Ovary (tissue), 9 donors: ENCODE data around the gene AMOTL1. TPM values are rescaled to one million over a fixed set of nuclear protein-coding genes. Genes with fewer than 3 reads are reported as not detected.
A peak's percentile ranks its signal among the peaks of the same experiment; 100 is the strongest.

Source experiments
- DNase-seq, 5 donors: peaks; one replicate each; pipeline ENCODE4 v3.0.0-alpha.2; 2019 to 2020
- H3K27ac ChIP-seq, 2 donors: fragments of 200-600 bp; one replicate each; pipeline versions ENCODE4 v1.5.1 to v1.8.0; 2019 to 2022
- H3K27me3 ChIP-seq: fragments of 200-600 bp; one replicate; pipeline ENCODE4 v1.8.0; 2022
- H3K36me3 ChIP-seq: fragments of 200-600 bp; sonication (generic); one replicate; pipeline ENCODE4 v1.5.1; 2019
- H3K4me1 ChIP-seq: one replicate; pipeline ENCODE4 v1.8.1; 2013; ENCODE audit warnings: mild to moderate bottlenecking, moderate library complexity; ENCODE audit not compliant: insufficient read depth
- H3K4me3 ChIP-seq: fragments of 200-600 bp; sonication (generic); one replicate; pipeline ENCODE4 v1.5.1; 2017
- H3K9me3 ChIP-seq, 2 donors: fragments of 200-600 bp in 1 of 2; sonication (generic) in 1 of 2; one replicate each; pipeline versions ENCODE4 v1.5.1 to v1.8.1; 2013 to 2019; ENCODE audit warnings: mild to moderate bottlenecking in 1 of 2, moderate library complexity in 1 of 2
- EP300 ChIP-seq: sonication (generic); formaldehyde crosslinking; IDR thresholded peaks from one replicate; pipeline ENCODE4 v1.6.1; 2017; ENCODE audit warnings: antibody characterized with exemption
- POLR2A ChIP-seq: fragments of 450-650 bp; IDR thresholded peaks from one replicate; pipeline ENCODE4 v1.6.1; 2017; ENCODE audit warnings: antibody characterized with exemption, mild to moderate bottlenecking, moderate library complexity
- WGBS, 3 donors: extraction: QIAGEN DNeasy Blood & Tissue Kit in 1 of 3; methylation state at CpG; one replicate each; pipeline versions ENCODE4 v1.1.5 to v1.1.7; 2013 to 2017; 5-methylcytosine and 5-hydroxymethylcytosine counted together
- intact Hi-C, 4 donors: fragments of 100-400 bp; cut with DNase I; formaldehyde crosslinking; loops; one replicate each; pipeline versions ENCODE4 v1.11.0 to v1.15.1; 2022 to 2023
- polyA plus RNA-seq, 2 donors: library from polyadenylated mRNA; stranded (reverse); fragments of 200-250 nt in 1 of 2; fragments of 350-450 nt in 1 of 2; fragmentation: Illumina TruSeq in 1 of 2; extraction: RNeasy Lipid Tissue Mini Kit (QIAGEN cat#74804) in 1 of 2; gene quantifications; one replicate each; pipeline ENCODE4 v1.2.3, GENCODE V29; 2013 to 2014
- total RNA-seq, 7 donors: library from RNA; depleted of rRNA in 2 of 7; stranded (reverse); fragments of >200 nt in 2 of 7; fragmentation: NEBNext Ultra II Directional in 3 of 7; extraction: Animal tissue kit (Norgen Biotek cat#: 25700) in 3 of 7; gene quantifications; one replicate each; pipeline versions ENCODE4 v1.1.0 to v1.2.4, GENCODE V29; 2016 to 2023
- TF ChIP-seq, protein P1 (sequence below), 3 donors: fragments of 450-650 bp in 2 of 3; fragments of 200-600 bp in 1 of 3; IDR thresholded peaks; one replicate each; pipeline versions ENCODE4 v1.5.1 to v1.8.0; 2016 to 2022; ENCODE audit warnings: antibody characterized with exemption in 3 of 3, mild to moderate bottlenecking in 1 of 3
- donor health status: DM: no; HTN: no; CAD: no; lungs with moderate emphysema.
- donor health status: DM: no; HTN: no; CAD: no.
- donor health status: Bipolar disorder and iron deficiency.
- donor health status: DM: yes; HTN: yes; CAD: no.
- donor health status: DM: no; HTN: no; CAD: no.
- donor health status: DM: yes; HTN: yes; CAD: no.

AMOTL1 gene
- total and polyA plus RNA-seq, 9 donors, result 5.4 to 24.8 (median 13.6) TPM

DNA sequence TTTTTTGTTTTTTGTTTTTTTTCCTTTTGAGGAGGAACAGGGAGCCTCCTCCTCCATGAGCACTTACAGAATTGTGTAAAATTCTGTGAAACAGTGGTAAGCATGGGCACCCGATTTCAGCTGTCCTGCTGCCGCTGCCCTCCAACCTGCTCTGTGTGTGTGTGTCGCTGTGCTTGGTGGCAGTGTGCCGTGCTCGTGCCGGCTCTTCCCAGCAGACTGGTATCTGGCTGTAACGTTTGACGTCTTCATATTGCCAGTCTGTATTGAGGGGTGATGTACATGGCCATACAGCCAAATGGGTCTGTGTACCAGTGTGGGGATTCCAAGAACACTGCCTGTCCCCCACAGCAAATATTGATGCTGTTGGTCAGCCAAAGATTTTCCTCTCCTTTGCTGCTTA is 108.1 kb downstream of the AMOTL1 start:
- intact Hi-C loops, result loop anchor here in 1 of 4 donors (5.0 kb wide), 1 partner anchor 1371 kb away; no protein-coding TSS in a partner anchor
- H3K27ac ChIP-seq, result peak overlapping the region in 1 of 2 donors; percentile 33
- H3K4me3 ChIP-seq, result no peak overlapping the region
- H3K36me3 ChIP-seq, result no peaks in the 10 kb centered on the region
- 77 to 82% (median 79%) methylated on average over 8 of the region's 8 CpGs for WGBS, 3 donors
- TF ChIP-seq EP300 (no peak), POLR2A (no peak)
- TF ChIP-seq, protein P1, sequence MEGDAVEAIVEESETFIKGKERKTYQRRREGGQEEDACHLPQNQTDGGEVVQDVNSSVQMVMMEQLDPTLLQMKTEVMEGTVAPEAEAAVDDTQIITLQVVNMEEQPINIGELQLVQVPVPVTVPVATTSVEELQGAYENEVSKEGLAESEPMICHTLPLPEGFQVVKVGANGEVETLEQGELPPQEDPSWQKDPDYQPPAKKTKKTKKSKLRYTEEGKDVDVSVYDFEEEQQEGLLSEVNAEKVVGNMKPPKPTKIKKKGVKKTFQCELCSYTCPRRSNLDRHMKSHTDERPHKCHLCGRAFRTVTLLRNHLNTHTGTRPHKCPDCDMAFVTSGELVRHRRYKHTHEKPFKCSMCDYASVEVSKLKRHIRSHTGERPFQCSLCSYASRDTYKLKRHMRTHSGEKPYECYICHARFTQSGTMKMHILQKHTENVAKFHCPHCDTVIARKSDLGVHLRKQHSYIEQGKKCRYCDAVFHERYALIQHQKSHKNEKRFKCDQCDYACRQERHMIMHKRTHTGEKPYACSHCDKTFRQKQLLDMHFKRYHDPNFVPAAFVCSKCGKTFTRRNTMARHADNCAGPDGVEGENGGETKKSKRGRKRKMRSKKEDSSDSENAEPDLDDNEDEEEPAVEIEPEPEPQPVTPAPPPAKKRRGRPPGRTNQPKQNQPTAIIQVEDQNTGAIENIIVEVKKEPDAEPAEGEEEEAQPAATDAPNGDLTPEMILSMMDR (IDR thresholded peaks at IDR 0.05), result no peak
- H3K4me1 ChIP-seq, result peaks cover 5% of the 10 kb centered on the region
- no peaks in the 10 kb centered on the region for H3K27me3 ChIP-seq
- DNase-seq, result no peak
- H3K9me3 ChIP-seq, result no peaks in the 10 kb centered on the region

DNA sequence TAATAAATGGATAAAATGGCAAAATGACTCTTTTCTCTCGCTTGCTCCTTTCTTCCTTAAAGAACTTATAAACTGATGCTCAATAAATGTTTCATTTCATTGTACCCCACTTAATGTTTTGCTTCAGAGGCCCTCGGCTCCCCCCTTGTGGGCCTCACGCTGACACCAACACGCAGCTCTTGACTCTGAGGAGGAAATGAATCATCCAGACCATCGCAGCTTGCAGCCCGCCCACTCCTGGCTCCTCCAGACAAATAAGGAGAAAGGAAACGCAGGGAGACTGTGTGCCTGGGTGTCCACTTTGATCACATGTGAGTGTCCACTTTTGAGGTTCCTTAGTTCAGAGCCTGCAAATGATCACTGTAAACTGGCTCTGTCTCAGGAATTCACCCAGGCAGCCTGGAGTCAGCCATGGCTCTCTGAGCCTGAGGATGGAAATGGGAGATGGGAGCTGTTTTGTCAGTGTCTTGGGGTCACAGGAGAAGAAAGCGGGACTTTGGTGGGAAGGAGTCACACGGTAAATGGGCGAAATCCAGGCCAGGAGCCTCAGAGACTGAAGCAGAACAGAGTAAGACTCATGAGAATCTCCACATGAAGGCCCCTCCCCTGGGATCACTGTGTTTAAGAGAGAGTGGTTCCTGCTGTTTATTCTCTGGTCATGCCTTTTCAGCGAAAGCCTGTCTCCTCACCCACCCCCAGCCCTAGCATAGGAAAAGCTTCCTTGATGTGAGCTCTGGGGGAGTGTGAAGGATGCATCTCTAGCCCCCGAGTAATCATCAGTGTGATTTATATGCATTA is 108.7 kb downstream of the AMOTL1 start:
- Histone ChIP-seq H3K4me1 (peaks cover 5% of the 10 kb centered on the region), H3K36me3 (no peaks in the 10 kb centered on the region), H3K9me3 (no peaks in the 10 kb centered on the region), H3K27me3 (no peaks in the 10 kb centered on the region), H3K4me3 (no peak overlapping the region), H3K27ac (peak overlapping the region in 1 of 2 donors; percentile 57)
- DNase-seq, result peak; percentile 79 to 87 (median 83)
- intact Hi-C loops, result loop anchor here in 1 of 4 donors (5.0 kb wide), 1 partner anchor 1370 kb away; no protein-coding TSS in a partner anchor
- TF ChIP-seq EP300 (no peak), POLR2A (no peak)
- WGBS, 3 donors, result 19 to 20% (median 19%) methylated on average over 12 of the region's 12 CpGs

DNA sequence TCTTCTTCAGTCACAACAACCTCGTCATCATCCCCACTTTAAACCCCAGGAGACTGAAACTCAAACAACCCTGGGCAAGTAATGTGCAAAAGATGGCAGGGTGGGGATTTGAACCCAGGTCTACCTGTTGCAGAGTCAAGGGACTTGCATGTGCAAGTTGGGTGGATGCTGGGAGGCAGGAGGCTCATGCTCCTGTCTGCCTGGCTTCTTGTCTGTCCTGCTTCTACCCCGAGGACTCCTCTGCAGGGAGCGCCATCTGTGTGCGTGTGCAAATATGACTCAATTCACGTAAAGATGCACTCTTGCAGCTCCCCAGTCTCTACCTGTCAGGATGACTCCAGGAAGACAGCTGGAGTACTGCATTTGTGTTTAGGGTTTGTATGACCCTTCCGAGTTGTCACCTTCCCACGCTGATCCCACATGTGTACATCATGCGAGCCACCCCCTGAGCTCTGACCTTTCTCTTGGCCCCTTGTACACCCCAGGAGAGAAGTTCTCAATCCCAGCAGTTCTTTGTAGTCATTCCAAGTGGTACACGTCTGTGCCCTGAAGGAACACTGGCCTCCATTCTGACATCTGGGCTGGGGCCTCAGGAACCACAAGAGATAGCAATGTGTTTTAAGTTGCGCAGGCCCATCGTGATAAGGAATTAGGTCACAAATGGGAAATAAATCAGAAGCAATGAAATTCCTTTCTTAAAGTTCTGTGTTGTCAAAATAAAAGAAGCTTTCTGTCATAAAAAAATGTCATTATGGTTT is 109.5 kb downstream of the AMOTL1 start:
- intact Hi-C loops, result loop anchor here in 1 of 4 donors (5.0 kb wide), 1 partner anchor 1370 kb away; no protein-coding TSS in a partner anchor
- DNase-seq, result no peak
- TF ChIP-seq, protein P1 (IDR thresholded peaks at IDR 0.05), result no peak
- TF ChIP-seq EP300 (no peak), POLR2A (no peak)

DNA sequence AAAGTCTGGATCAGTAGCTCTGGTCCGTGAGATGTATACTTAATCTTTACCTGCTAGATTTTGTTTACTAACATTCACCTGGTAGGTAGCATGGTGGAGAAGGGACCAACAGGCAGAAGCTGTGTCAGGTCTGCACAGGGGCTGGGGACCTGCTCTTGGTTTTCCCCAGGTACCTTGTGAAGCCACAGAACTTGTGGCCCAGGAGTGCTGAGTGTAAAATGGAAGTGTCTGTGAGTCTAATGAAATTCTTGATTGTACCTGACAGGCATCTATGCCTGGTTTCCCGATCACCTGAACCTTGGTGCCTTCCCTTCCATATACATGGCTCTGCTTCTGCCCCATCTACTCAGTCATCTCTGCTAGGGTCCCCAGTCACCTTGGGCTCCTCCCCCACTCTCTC is 110.8 kb downstream of the AMOTL1 start:
- Histone ChIP-seq H3K27me3 (no peaks in the 10 kb centered on the region), H3K36me3 (no peaks in the 10 kb centered on the region), H3K27ac (no peak overlapping the region), H3K9me3 (no peaks in the 10 kb centered on the region), H3K4me3 (no peak overlapping the region), H3K4me1 (peaks cover 5% of the 10 kb centered on the region)
- intact Hi-C loops, result loop anchor here in 1 of 4 donors (5.0 kb wide), 1 partner anchor 1368 kb away; no protein-coding TSS in a partner anchor
- TF ChIP-seq, protein P1 (IDR thresholded peaks at IDR 0.05), result no peak
- no peak for TF ChIP-seq POLR2A
- TF ChIP-seq EP300, result no peak
- 93 to 97% (median 97%) methylated on average over 2 of the region's 2 CpGs for WGBS, 3 donors
- DNase-seq, result no peak

More for the DNA sequence above, 109.5 kb downstream of the AMOTL1 start:
- H3K36me3 ChIP-seq, result no peaks in the 10 kb centered on the region
- H3K27me3 ChIP-seq, result no peaks in the 10 kb centered on the region
- H3K27ac ChIP-seq, result peak overlapping the region in 1 of 2 donors; percentile 57
- no peak overlapping the region for H3K4me3 ChIP-seq
- WGBS, 3 donors, result 80 to 84% (median 82%) methylated on average over 11 of the region's 11 CpGs
- peaks cover 5% of the 10 kb centered on the region for H3K4me1 ChIP-seq
- H3K9me3 ChIP-seq, result no peaks in the 10 kb centered on the region
